GM12878 (cell line): Measurements from ENCODE around the gene USB1. TPM values are rescaled to one million over a fixed set of nuclear protein-coding genes. Genes with fewer than 3 reads are reported as not detected.

Source experiments
- ATAC-seq: fragments of 200-7000 bp; cut with Tn5 transposase; 3 replicates; pipeline ENCODE4 v1.9.1; 2020; ENCODE audit warnings: mild to moderate bottlenecking, moderate library complexity
- BruUV-seq: library from RNA; stranded (reverse); fragments of 400-500 nt; replicated peaks from 2 replicates; lab custom pipeline; 2021; lab: Mats Ljungman, UMichigan
- CTCF ChIA-PET: fragments of 300-600 bp; sonication (Branson Sonifier 250); formaldehyde crosslinking; extraction: SDS; loops from one replicate; lab custom pipeline; 2021; ENCODE audit warnings: inconsistent platforms; lab: Yijun Ruan, JAX
- POLR2A ChIA-PET: fragments of 350-600 bp; formaldehyde crosslinking; extraction: SDS; loops from one replicate; lab custom pipeline; 2021; ENCODE audit warnings: inconsistent platforms; lab: Charles Lee
- RAD21 ChIA-PET: fragments of 300-600 bp; sonication (Branson Sonifier 250); formaldehyde crosslinking; loops from one replicate; lab custom pipeline; 2023; ENCODE audit warnings: antibody characterized with exemption; ENCODE audit not compliant: unreplicated experiment; lab: Charles Lee
- SMC1A ChIA-PET: fragments of 300-600 bp; sonication (Branson Sonifier 250); formaldehyde crosslinking; loops from one replicate; lab custom pipeline; 2023; ENCODE audit not compliant: unreplicated experiment, uncharacterized antibody; lab: Charles Lee
- DNase-seq: peaks from one replicate; pipeline ENCODE4 v3.0.0-alpha.2; 2011; ENCODE audit warnings: low read depth, low spot score
- FAIRE-seq: peaks from 3 replicates; lab custom pipeline; 2011; peaks lifted over from hg19 to GRCh38; lab: Jason Lieb, UNC
- H2AFZ ChIP-seq: 2 replicates; pipeline ENCODE4 v1.6.0; 2011; ENCODE audit warnings: low read depth, low read length, control low read depth; ENCODE audit not compliant: control insufficient read depth
- H3K27ac ChIP-seq: 2 replicates; pipeline ENCODE4 v1.5.1; 2011; ENCODE audit warnings: control low read depth; ENCODE audit not compliant: control insufficient read depth, insufficient read depth
- H3K27me3 ChIP-seq, 2 experiments: replicated peaks in 1 of 2; 2 replicates each; pipeline versions ENCODE4 v1.6.0 to v1.6.1; 2011; ENCODE audit warnings: low read length in 1 of 2; ENCODE audit not compliant: control insufficient read depth in 2 of 2, insufficient read depth in 2 of 2
- H3K36me3 ChIP-seq, 2 experiments: 2 replicates each; pipeline ENCODE4 v1.5.1; 2011; ENCODE audit warnings: low read length in 1 of 2; ENCODE audit not compliant: control insufficient read depth in 2 of 2, insufficient read depth in 2 of 2
- H3K4me1 ChIP-seq: 2 replicates; pipeline ENCODE4 v1.6.1; 2011; ENCODE audit warnings: mild to moderate bottlenecking, low read length, moderate library complexity, mixed read lengths; ENCODE audit not compliant: control insufficient read depth, insufficient read depth
- H3K4me2 ChIP-seq: 2 replicates; pipeline ENCODE4 v1.6.0; 2011; ENCODE audit warnings: control low read depth; ENCODE audit not compliant: control insufficient read depth, insufficient read depth
- H3K4me3 ChIP-seq: fragments of 200-600 bp; sonication (generic); 2 replicates; pipeline ENCODE4 v1.5.1; 2016
- H3K79me2 ChIP-seq: 2 replicates; pipeline ENCODE4 v1.6.0; 2011; ENCODE audit warnings: low read length; ENCODE audit not compliant: control insufficient read depth, insufficient read depth
- H3K9ac ChIP-seq: 2 replicates; pipeline ENCODE4 v1.8.0; 2011; ENCODE audit warnings: low read length, control low read depth, mixed read lengths; ENCODE audit not compliant: control insufficient read depth, insufficient read depth
- H3K9me3 ChIP-seq: replicated peaks from 3 replicates; pipeline ENCODE4 v1.5.1; 2011; ENCODE audit warnings: mild to moderate bottlenecking, low read length; ENCODE audit not compliant: control insufficient read depth, insufficient read depth
- H4K20me1 ChIP-seq: 2 replicates; pipeline ENCODE4 v1.6.0; 2011; ENCODE audit not compliant: control insufficient read depth, insufficient read depth
- CHD4 ChIP-seq: fragments of 200-600 bp; sonication (generic); IDR thresholded peaks from 2 replicates; pipeline ENCODE4 v1.6.1; 2016; ENCODE audit warnings: mild to moderate bottlenecking
- GABPA ChIP-seq: IDR thresholded peaks from 2 replicates; pipeline ENCODE4 v1.6.1; 2014; ENCODE audit warnings: antibody characterized with exemption, low read depth, mild to moderate bottlenecking, inconsistent platforms
- KLF5 ChIP-seq: fragments of 450-650 bp; IDR thresholded peaks from 2 replicates; pipeline ENCODE4 v1.6.1; 2014; ENCODE audit warnings: mild to moderate bottlenecking; ENCODE audit not compliant: partially characterized antibody
- MYB ChIP-seq: fragments of 150-350 bp; IDR thresholded peaks from 2 replicates; pipeline ENCODE4 v1.6.1; 2014; ENCODE audit warnings: mild to moderate bottlenecking, low read depth, low read length, borderline replicate concordance
- NBN ChIP-seq: fragments of 450-650 bp; IDR thresholded peaks from 2 replicates; pipeline ENCODE4 v1.6.1; 2016
- RFX5 ChIP-seq: IDR thresholded peaks from 2 replicates; pipeline ENCODE4 v1.6.1; 2011; ENCODE audit warnings: low read depth, low read length, improper control_type of control experiment
- SMARCA5 ChIP-seq: fragments of 450-650 bp; IDR thresholded peaks from 2 replicates; pipeline ENCODE4 v1.6.1; 2017; ENCODE audit warnings: mild to moderate bottlenecking
- STAT1 ChIP-seq: fragments of 450-650 bp; conservative IDR thresholded peaks from 2 replicates; pipeline ENCODE4 v1.6.1; 2014; ENCODE audit warnings: antibody characterized with exemption, mild to moderate bottlenecking
- TCF12 ChIP-seq: IDR thresholded peaks from 2 replicates; pipeline ENCODE4 v1.6.1; 2011; ENCODE audit warnings: low read depth, mild to moderate bottlenecking, low read length
- WRNIP1 ChIP-seq: IDR thresholded peaks from 2 replicates; pipeline ENCODE4 v1.6.1; 2011; ENCODE audit warnings: low read depth, low read length, improper control_type of control experiment, borderline replicate concordance
- YY1 ChIP-seq: IDR thresholded peaks from 2 replicates; pipeline ENCODE4 v1.6.1; 2011; ENCODE audit warnings: low read depth, mild to moderate bottlenecking, low read length
- WGBS: methylation state at CpG from one replicate; pipeline ENCODE4 v1.1.6; 2016; ENCODE audit warnings: low lambda C conversion rate; ENCODE audit not compliant: insufficient replicate concordance, insufficient coverage; ENCODE audit errors: missing lambda C conversion rate; 5-methylcytosine and 5-hydroxymethylcytosine counted together
- in situ Hi-C: fragments of 300-500 bp; cut with MboI; formaldehyde crosslinking; loops from 9 replicates; pipeline ENCODE4 v1.14.3; 2018; ENCODE audit warnings: mixed read lengths
- intact Hi-C: fragments of 100-400 bp; cut with micrococcal nuclease; formaldehyde crosslinking; loops from one replicate; pipeline ENCODE4 v1.14.2; 2022; ENCODE audit not compliant: unreplicated experiment
- polyA plus RNA-seq, 11 experiments: library from polyadenylated mRNA; depleted of rRNA in 4 of 11; unstranded in 6 of 11; stranded (reverse) in 5 of 11; fragments of >200 nt; fragmentation: Nextera tagmentation in 4 of 11; fragmentation: Illumina TruSeq in 1 of 11; extraction: Ambion mirVana in 4 of 11; extraction: Trizol in 1 of 11; gene quantifications; 1 replicate in 1 of 11; 2 replicates in 10 of 11; pipeline versions ENCODE4 v1.2.1 to v1.2.3, GENCODE V29; 2011 to 2016; ENCODE audit warnings: inconsistent platforms in 2 of 11, missing spikeins in 2 of 11, low read depth in 1 of 11
- total RNA-seq, 4 experiments: library from RNA; depleted of rRNA in 3 of 4; stranded (reverse); fragments of >200 nt in 3 of 4; fragmentation: Illumina TruSeq in 1 of 4; extraction: Trizol in 1 of 4; gene quantifications; 2 replicates each; pipeline versions ENCODE4 v1.2.1 to v1.2.3, GENCODE V29; 2013 to 2021
- TF ChIP-seq, protein P1 (sequence below): IDR thresholded peaks from 2 replicates; pipeline ENCODE4 v1.6.1; 2011; ENCODE audit warnings: low read depth, low read length, improper control_type of control experiment, borderline replicate concordance
- TF ChIP-seq, protein P2 (sequence below): fragments of 450-650 bp; formaldehyde crosslinking; IDR thresholded peaks from 2 replicates; pipeline ENCODE4 v1.5.0; 2022; ENCODE audit warnings: mild to moderate bottlenecking, missing genetic modification characterization

The USB1 gene
- total and polyA plus RNA-seq, 10 of the 15 experiments (the other 5 are each of a cell fraction or from before 2014, with no cell fraction given) = 7.9 to 72.2 (median 41.6) TPM

DNA sequence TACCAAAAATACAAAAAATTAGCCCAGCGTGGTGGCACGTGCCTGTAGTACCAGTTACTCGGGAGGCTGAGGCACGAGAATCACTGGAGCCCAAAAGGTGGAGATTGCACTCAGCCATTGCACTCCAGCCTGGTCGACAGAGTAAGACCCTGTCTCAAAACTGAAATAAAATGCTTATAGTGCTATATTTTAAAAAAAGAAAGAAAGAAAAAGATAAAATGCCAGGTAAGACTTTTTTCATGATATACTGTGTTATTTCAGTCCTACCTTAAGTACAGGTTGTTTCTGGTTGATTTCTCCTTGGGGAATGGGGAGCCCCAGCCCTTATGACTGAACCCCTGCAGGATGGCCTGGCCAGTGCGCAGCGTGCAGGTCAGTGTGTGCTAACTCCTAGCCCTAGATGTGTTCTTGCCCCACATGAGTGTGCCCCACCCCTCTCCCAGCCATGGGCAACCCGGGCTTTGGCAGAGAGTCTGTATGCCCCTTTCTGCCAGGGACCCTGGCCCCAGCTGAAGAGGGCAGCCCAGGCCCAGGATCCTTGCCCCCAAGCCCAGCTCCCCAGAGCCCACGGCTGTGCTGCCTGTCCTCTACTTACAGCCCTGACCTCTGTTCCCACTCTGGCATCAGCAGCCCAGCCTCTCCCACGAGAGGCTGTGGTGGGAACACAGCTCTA is 31.6 kb upstream of the USB1 start:
- CTCF ChIA-PET = interaction anchor here (0.6 kb wide), 1 partner anchor 27 kb away, joined by 3 read pairs; no protein-coding TSS in a partner anchor
- WGBS = 27% methylated on average over 9 of the region's 10 CpGs
- no peak for ATAC-seq

More for the DNA sequence above, 31.6 kb upstream of the USB1 start:
- RAD21 ChIA-PET = no interaction called here
- Histone ChIP-seq H3K79me2 (no peaks in the 10 kb centered on the region), H3K9me3 (no peaks in the 10 kb centered on the region), H3K9ac (no peak overlapping the region), H3K36me3 (no peaks in the 10 kb centered on the region), H3K4me2 (no peak overlapping the region), H3K27ac (no peak overlapping the region), H3K27me3 (peaks cover 0 to 3% of the 10 kb centered on the region in 2 experiments; a peak in 2 of 4 replicates), H3K4me1 (no peaks in the 10 kb centered on the region), H3K4me3 (no peak overlapping the region), H2AFZ (no peak overlapping the region), H4K20me1 (no peaks in the 10 kb centered on the region)
- SMC1A ChIA-PET = no interaction called here
- DNase-seq = no peak
- POLR2A ChIA-PET = no interaction called here
- FAIRE-seq = no peak
- TF ChIP-seq CHD4 (no peak), RFX5 (no peak), SMARCA5 (no peak), YY1 (no peak), KLF5 (no peak), WRNIP1 (no peak), TCF12 (no peak), GABPA (no peak), NBN (no peak), MYB (no peak), STAT1 (no peak)
- TF ChIP-seq, protein P1, sequence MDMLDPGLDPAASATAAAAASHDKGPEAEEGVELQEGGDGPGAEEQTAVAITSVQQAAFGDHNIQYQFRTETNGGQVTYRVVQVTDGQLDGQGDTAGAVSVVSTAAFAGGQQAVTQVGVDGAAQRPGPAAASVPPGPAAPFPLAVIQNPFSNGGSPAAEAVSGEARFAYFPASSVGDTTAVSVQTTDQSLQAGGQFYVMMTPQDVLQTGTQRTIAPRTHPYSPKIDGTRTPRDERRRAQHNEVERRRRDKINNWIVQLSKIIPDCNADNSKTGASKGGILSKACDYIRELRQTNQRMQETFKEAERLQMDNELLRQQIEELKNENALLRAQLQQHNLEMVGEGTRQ = no peak
- TF ChIP-seq, protein P2, sequence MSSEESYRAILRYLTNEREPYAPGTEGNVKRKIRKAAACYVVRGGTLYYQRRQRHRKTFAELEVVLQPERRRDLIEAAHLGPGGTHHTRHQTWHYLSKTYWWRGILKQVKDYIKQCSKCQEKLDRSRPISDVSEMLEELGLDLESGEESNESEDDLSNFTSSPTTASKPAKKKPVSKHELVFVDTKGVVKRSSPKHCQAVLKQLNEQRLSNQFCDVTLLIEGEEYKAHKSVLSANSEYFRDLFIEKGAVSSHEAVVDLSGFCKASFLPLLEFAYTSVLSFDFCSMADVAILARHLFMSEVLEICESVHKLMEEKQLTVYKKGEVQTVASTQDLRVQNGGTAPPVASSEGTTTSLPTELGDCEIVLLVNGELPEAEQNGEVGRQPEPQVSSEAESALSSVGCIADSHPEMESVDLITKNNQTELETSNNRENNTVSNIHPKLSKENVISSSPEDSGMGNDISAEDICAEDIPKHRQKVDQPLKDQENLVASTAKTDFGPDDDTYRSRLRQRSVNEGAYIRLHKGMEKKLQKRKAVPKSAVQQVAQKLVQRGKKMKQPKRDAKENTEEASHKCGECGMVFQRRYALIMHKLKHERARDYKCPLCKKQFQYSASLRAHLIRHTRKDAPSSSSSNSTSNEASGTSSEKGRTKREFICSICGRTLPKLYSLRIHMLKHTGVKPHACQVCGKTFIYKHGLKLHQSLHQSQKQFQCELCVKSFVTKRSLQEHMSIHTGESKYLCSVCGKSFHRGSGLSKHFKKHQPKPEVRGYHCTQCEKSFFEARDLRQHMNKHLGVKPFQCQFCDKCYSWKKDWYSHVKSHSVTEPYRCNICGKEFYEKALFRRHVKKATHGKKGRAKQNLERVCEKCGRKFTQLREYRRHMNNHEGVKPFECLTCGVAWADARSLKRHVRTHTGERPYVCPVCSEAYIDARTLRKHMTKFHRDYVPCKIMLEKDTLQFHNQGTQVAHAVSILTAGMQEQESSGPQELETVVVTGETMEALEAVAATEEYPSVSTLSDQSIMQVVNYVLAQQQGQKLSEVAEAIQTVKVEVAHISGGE (CRISPR knock-in tag) = no peak
- BruUV-seq = no TSS peak
- intact Hi-C loops (no loop called here), in situ Hi-C loops (no loop called here)
